PC-9 (cell line): Measurements from ENCODE around the gene PCDHGC5. TPM values are rescaled to one million over a fixed set of nuclear protein-coding genes. Genes with fewer than 3 reads are reported as not detected.

Experiments
- BruUV-seq: library from RNA; stranded (reverse); fragments of 400-500 nt; replicated peaks from 2 replicates; lab custom pipeline; 2021; lab: Mats Ljungman, UMichigan
- CTCF ChIA-PET: fragments of 300-600 bp; sonication (Branson Sonifier 250); formaldehyde crosslinking; loops from one replicate; lab custom pipeline; 2022; ENCODE audit warnings: antibody characterized with exemption; lab: Charles Lee
- POLR2A ChIA-PET: fragments of 300-600 bp; sonication (Branson Sonifier 250); formaldehyde crosslinking; loops from one replicate; lab custom pipeline; 2022; ENCODE audit warnings: antibody characterized with exemption; ENCODE audit not compliant: unreplicated experiment; lab: Charles Lee
- DNase-seq, 2 experiments: peaks; one replicate each; pipeline versions ENCODE4 v3.0.0 to v3.0.0-alpha.2; 2015 to 2022; ENCODE audit warnings: mixed read lengths in 1 of 2
- H2AFZ ChIP-seq: fragments of 200-600 bp; sonication (generic); 2 replicates; pipeline ENCODE4 v1.8.1; 2017; ENCODE audit warnings: antibody characterized with exemption
- H3F3A ChIP-seq: fragments of 200-600 bp; sonication (generic); 2 replicates; pipeline ENCODE4 v1.8.1; 2017; ENCODE audit warnings: antibody characterized with exemption, mild to moderate bottlenecking, low read depth; ENCODE audit not compliant: insufficient read depth
- H3K27ac ChIP-seq: fragments of 200-600 bp; sonication (generic); 2 replicates; pipeline ENCODE4 v1.6.1; 2016; ENCODE audit warnings: mixed run types
- H3K27me3 ChIP-seq: fragments of 200-600 bp; sonication (generic); 2 replicates; pipeline ENCODE4 v1.6.1; 2016; ENCODE audit warnings: low read depth, mixed run types; ENCODE audit not compliant: insufficient read depth
- H3K36me3 ChIP-seq: fragments of 200-600 bp; sonication (generic); 2 replicates; pipeline ENCODE4 v1.6.1; 2016; ENCODE audit warnings: low read depth, mixed run types
- H3K4me1 ChIP-seq: fragments of 200-600 bp; sonication (generic); replicated peaks from 2 replicates; pipeline ENCODE4 v1.6.1; 2016; ENCODE audit warnings: mixed run types; ENCODE audit not compliant: insufficient read depth
- H3K4me2 ChIP-seq: fragments of 200-600 bp; sonication (generic); 2 replicates; pipeline ENCODE4 v1.6.1; 2017; ENCODE audit warnings: mixed run types
- H3K4me3 ChIP-seq: fragments of 200-600 bp; sonication (generic); 2 replicates; pipeline ENCODE4 v1.6.1; 2016; ENCODE audit warnings: mixed run types
- H3K79me2 ChIP-seq: fragments of 200-600 bp; sonication (generic); 2 replicates; pipeline ENCODE4 v1.6.1; 2017; ENCODE audit warnings: low read depth, mixed run types
- H3K9me2 ChIP-seq: fragments of 200-600 bp; sonication (generic); 2 replicates; pipeline ENCODE4 v1.8.1; 2017; ENCODE audit warnings: mild to moderate bottlenecking; ENCODE audit not compliant: insufficient read depth
- H3K9me3 ChIP-seq: fragments of 200-600 bp; sonication (generic); 2 replicates; pipeline ENCODE4 v1.8.1; 2016; ENCODE audit warnings: low read depth; ENCODE audit not compliant: insufficient read depth
- H4K20me1 ChIP-seq: fragments of 200-600 bp; sonication (generic); 2 replicates; pipeline ENCODE4 v1.8.1; 2017; ENCODE audit not compliant: insufficient read depth
- CTCF ChIP-seq: fragments of 200-600 bp; sonication (generic); conservative IDR thresholded peaks from 2 replicates; pipeline ENCODE4 v1.6.1; 2017; ENCODE audit warnings: mixed run types, antibody characterized with exemption, mild to moderate bottlenecking, moderate library complexity
- EZH2 ChIP-seq: fragments of 200-600 bp; sonication (generic); IDR thresholded peaks from 2 replicates; pipeline ENCODE4 v1.8.0; 2017; ENCODE audit warnings: antibody characterized with exemption, low read depth
- intact Hi-C: fragments of 100-400 bp; cut with micrococcal nuclease; formaldehyde crosslinking; loops from one replicate; pipeline ENCODE4 v1.10.0; 2022; ENCODE audit not compliant: unreplicated experiment
- total RNA-seq: library from RNA; stranded (reverse); gene quantifications from 2 replicates; pipeline ENCODE4 v1.2.3, GENCODE V29; 2021

The PCDHGC5 gene
- total RNA-seq, 1 experiment from 2014 or later, result not detected

GRCh38 chr5:141491323-141492167 is 2.7 kb downstream of the PCDHGC5 start:
- CTCF ChIA-PET, result no interaction called here
- Histone ChIP-seq H3K4me1 (no peaks in the 10 kb centered on the region), H3K9me3 (no peaks in the 10 kb centered on the region), H3K27ac (no peak overlapping the region), H3K9me2 (no peaks in the 10 kb centered on the region), H3K79me2 (no peaks in the 10 kb centered on the region), H2AFZ (no peak overlapping the region), H3K4me3 (no peak overlapping the region), H4K20me1 (no peaks in the 10 kb centered on the region), H3K4me2 (no peak overlapping the region), H3K36me3 (no peaks in the 10 kb centered on the region), H3F3A (no peaks in the 10 kb centered on the region), H3K27me3 (peaks cover 37% of the 10 kb centered on the region)
- DNase-seq, result no peak
- TF ChIP-seq CTCF (no peak), EZH2 (no peak)
- intact Hi-C loops, result no loop called here
- no TSS peak for BruUV-seq
- POLR2A ChIA-PET, result no interaction called here

- no peaks in the 10 kb centered on the region for H3K9me3 ChIP-seq
- no peaks in the 10 kb centered on the region for H3K79me2 ChIP-seq
- no peak overlapping the region for H2AFZ ChIP-seq
- no peaks in the 10 kb centered on the region for H3K4me1 ChIP-seq
- ChIA-PET CTCF (no interaction called here), POLR2A (no interaction called here)
- H3K27me3 ChIP-seq, result peaks cover 37% of the 10 kb centered on the region
- no peak for DNase-seq
- TF ChIP-seq CTCF (no peak), EZH2 (no peak)
- H3F3A ChIP-seq, result no peaks in the 10 kb centered on the region
- BruUV-seq, result no TSS peak
- H3K4me2 ChIP-seq, result no peak overlapping the region
- H3K4me3 ChIP-seq, result no peak overlapping the region
- no peak overlapping the region for H3K27ac ChIP-seq
- no peaks in the 10 kb centered on the region for H3K36me3 ChIP-seq
- intact Hi-C loops, result no loop called here
- no peaks in the 10 kb centered on the region for H3K9me2 ChIP-seq
- no peaks in the 10 kb centered on the region for H4K20me1 ChIP-seq
Measured at GRCh38 chr5:141492168-141492885, 3.4 kb downstream of the PCDHGC5 start.

GRCh38 chr5:141493500-141494422 is 4.9 kb downstream of the PCDHGC5 start:
- no peak overlapping the region for H2AFZ ChIP-seq
- H3K27me3 ChIP-seq, result peaks cover 32% of the 10 kb centered on the region
- H3K79me2 ChIP-seq, result no peaks in the 10 kb centered on the region
- no peaks in the 10 kb centered on the region for H4K20me1 ChIP-seq
- H3K9me3 ChIP-seq, result no peaks in the 10 kb centered on the region
- intact Hi-C loops, result no loop called here
- no peak for DNase-seq
- ChIA-PET POLR2A (no interaction called here), CTCF (no interaction called here)
- no peaks in the 10 kb centered on the region for H3K36me3 ChIP-seq
- H3F3A ChIP-seq, result no peaks in the 10 kb centered on the region
- no TSS peak for BruUV-seq
- TF ChIP-seq CTCF (no peak), EZH2 (no peak)
- H3K4me1 ChIP-seq, result no peaks in the 10 kb centered on the region
- no peak overlapping the region for H3K4me2 ChIP-seq
- H3K4me3 ChIP-seq, result no peak overlapping the region
- no peaks in the 10 kb centered on the region for H3K9me2 ChIP-seq
- no peak overlapping the region for H3K27ac ChIP-seq
